LHCN-M2 (cell line): ENCODE results near the gene RABGAP1. TPM values are rescaled to one million over a fixed set of nuclear protein-coding genes. Genes with fewer than 3 reads are reported as not detected.

Experiments
- DNase-seq: peaks from one replicate; pipeline ENCODE4 v3.0.0-alpha.2; 2012; ENCODE audit warnings: low read depth
- total RNA-seq: library from RNA; depleted of rRNA; stranded (reverse); fragments of >200 nt; gene quantifications from 2 replicates; pipeline ENCODE4 v1.2.3, GENCODE V29; 2014

The RABGAP1 gene
- total RNA-seq, 1 experiment from 2014 or later = 28.8 TPM

DNA sequence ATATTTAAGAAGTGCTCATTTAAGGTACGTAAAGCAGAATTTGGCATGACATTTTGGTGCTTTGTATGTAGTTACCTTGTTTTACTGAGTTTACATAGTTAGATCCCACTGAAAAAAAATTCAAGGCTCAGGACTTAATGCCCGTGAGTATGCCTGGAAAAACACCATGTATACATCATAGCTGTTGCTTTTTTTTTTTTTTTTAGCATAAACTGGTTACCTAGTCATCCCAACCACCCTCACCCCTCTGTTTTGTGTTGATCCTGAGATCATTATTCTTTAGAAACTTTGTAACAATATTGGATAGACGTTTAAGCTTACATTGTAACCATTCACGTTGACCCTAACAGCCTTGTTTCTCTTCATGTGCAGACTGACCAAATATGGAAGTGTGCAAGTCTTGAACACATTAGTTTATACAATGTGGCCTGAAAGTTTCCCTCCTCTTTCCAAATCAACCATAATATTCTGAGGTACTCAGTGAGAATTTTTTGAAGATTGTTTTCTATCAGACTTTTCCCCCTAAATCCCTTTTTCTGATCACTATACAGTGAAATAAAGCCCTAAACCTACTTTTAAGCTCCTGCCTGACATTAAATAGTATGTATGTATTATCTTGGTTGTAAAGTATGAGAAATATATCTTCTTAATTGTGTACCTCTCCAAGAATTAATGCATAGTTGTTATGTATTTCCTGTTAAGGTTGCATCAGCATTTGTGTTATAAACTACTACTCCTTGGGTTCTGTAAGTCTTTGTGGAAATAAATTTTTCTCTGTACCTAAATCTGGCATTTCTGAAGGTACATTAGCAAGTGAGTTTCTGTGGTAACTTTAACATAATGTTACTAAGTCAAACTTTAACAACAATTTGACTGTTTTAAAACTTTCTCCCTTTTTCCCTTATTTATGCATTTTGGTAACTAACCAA is 4.4 kb downstream of the RABGAP1 start:
- DNase-seq = no peak

DNA sequence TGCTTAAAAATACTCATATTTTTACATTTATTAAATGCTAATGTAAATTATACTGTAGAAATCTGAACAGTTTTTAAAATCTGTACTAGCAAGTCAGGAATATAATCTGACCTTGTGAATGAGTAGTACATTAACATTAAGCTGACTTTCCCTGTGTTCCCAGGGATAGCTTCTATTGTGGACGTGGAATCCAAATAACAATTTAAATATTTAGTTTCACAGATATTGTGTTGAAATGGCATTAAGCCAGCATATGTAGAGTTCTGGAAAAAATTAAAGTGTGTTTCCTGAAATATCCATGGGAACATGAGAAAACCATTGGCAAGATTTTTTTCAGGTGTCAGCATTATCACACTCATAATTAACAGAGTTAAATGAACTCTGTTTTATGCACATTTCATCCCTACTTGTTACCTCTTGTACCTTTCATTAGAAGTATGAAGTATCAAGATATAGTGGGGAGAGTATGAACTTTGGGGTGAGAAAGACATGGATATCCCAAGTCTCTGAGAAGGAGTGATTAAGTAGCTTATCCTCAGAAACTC is 5.7 kb downstream of the RABGAP1 start:
- no peak for DNase-seq

DNA sequence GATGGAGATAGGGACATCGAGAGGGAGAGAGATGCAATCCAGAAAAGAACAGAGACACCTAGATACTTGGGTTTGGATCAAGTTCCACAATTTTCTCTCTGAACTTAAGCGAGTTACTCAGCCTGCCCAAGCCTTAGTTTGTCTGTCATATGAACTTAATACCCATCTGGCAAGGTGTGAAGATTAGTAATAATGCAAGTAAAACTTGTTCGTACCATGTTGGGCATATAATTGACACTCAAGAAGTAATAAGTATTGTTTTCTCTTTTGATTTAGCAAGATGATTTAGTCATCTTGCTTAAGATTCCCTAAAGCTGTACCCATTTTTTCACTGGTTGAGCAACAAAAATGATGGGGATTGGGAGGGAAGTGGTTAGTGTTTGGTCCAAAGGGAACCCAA is 7.5 kb downstream of the RABGAP1 start:
- DNase-seq = no peak

DNA sequence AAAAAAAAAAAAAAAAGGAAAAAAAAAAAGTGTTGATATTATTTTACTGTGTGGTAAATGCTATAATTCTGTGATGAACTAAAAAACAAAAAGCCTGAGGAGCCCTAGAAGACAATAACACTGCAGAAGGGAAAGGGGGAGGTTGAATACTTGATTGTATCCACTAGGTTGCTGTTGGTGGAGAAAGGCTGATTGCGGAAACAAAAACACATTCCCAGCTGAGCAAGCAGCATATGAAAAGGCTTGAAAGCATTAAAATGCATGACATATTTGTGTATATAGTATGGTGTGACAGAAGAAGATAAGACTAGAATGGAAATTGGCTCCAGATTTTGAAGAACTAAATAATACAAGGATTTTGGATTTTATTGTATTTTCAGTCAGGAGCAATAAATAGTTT is 8.9 kb downstream of the RABGAP1 start:
- DNase-seq = no peak

DNA sequence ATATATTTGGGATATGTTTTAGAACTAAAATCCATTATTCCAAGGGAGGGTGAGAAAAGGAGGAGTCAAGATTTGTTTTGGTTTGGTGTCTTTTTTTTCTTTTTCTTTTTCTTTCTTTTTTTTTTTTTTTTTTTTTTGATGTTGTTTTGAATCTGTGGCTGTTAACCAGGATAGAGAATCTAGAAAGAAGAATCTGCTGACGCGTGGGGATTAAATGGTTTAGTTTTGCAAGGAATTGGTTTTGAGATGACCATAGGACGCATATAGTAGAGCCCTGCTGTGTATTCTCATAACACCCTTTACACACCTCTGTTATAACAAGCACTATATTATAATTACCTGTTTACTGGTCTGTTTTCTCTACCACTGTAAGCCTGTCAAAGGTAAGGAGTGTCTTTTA is 9.4 kb downstream of the RABGAP1 start:
- no peak for DNase-seq

DNA sequence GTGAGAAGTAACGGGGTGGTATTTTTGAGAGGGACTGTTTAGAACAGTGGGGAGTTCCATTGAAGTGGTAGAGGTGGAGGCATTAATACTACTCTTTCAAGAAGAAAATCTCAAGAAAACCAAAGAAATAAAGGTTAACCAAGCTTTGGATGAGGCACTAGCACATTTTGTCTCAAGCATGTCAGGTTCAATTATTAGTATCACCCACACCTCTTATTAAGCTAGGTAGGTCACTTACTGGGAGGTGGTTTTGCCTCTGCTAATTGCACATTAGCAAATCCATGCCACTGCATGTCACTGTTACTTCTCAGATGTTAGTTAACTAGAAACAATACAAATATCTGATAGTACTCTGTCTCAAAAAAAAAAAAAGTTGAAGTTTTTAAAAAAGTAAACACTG is 10.2 kb downstream of the RABGAP1 start:
- DNase-seq = no peak

DNA sequence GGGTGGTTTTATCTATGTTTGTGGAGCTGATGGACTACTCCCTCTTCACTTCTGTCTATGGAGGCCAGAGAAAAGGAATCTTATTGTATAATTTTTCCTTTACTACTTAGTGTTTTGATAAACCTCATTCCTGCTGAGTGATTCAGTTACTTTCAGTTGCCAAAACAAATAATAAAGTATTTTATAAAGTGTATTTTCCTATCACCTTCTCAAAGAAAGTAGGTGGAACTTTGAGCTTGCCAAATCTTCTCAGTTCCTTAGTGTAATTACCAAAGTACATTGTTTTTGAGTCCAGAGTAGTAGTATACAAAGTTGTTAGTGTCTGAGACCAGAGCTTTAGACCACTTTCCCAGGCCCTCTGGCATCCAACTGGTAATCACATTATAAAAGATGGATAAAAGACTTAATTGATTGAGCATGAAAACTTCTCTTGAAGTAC is 13.5 kb downstream of the RABGAP1 start:
- DNase-seq = peak; percentile 32

DNA sequence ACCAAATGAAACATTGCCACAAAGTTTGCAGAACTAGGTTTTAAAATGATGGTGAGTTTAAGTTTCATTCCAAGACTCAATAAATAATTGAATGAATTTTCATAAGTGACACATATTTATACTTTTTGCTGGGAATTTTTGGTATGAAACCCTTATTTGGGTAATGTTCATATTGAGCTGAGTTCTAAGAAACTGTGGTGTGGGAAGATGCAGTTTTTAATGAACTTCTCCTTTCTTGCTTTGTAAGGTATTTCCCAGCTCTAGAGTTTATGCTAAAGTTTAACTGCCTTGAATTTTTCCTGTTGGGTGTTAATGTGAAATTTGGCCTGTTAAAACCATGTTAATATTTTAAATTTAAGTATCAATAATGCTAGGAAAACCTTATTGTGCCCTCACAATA is 15.1 kb downstream of the RABGAP1 start:
- DNase-seq = no peak

DNA sequence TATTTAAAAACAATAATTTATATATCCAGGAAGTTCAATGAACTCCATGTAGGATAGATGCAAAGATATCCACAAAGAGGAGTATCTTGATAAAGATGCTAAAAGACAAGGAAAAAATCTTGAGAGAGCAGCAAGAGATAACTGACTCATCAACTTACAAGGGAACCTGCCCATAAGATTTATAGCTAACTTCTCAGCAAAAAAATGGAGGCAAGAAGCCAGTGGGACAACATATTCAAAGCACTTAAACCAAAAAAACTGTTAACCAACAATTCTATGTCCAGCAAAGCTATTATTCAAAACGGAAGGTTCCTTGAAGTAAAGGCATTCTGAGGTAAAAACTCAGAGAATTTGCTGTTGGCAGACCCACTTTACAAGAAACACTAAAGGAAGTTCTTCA is 20.3 kb downstream of the RABGAP1 start:
- no peak for DNase-seq

DNA sequence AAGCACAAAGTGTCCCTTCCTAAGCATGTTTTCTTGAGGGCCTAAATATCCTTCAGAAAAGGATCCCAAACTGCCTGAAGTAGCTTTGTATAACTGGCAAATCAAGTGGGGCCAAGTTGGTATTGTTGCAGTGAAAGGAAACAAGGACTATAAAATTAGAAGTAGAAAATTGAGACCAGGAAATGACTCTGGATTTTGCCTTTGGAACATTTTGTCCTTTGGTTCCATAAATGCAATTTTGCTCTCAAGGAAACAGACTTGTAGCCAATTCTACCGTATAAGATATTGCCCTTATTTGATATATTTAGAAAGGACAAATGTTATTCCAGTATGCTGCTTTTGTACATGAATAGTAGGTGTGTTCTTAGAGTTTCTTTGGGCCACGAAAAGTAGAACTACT is 34.4 kb downstream of the RABGAP1 start:
- peak; percentile 13 for DNase-seq

DNA sequence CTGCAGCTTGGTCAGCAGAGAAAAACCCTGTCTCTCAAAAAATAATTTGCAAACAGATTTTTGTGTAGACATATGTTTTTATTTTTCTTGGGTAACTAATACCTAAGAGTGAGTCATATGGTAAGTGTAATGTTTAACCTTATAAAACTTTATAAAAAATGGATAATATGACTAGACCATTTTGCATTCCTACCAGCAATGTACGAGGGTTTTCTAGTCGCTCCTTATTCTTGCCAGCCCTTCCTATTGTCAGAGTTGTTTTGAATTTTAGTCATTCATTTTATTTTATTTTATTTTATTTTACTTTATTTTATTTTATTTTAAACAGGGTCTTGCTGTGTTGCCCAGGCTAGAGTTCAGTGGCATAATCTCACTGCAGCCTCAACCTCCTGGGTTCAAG is 37.8 kb downstream of the RABGAP1 start:
- DNase-seq = peak; percentile 22

DNA sequence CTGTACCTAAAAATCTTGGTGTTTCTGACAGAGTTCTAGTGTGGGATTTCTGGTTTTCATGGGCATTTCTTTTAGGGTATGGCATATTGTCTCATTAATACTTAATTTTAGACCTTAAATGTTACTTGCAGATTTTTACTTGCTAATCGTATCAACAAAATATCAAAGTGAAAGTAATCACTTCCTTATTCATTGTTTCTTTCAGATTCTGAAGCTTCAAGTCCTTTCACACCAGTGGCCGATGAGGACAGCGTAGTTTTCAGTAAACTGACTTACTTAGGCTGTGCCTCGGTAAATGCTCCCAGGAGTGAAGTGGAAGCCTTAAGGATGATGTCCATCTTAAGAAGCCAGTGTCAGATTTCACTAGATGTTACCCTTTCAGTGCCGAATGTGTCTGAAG is 45.2 kb downstream of the RABGAP1 start:
- DNase-seq = no peak

DNA sequence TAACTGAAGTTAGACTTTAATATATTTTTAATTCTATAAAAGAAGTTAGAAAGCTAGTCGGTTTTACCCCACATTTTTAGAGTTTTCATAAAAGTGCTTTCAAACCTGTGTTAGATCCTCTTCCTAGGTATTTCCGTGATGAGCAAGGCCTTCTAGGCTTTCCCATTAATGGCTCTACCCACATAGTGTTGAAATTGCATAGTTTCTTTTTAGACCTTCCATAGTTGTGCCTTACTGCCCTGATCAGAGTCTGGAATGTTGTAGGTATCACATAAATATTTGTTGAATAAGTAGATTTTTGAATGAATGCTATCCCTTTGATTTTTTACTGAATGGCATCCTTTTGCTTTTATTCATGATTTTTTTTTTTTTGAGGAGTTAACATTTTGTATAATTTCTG is 47.3 kb downstream of the RABGAP1 start:
- DNase-seq = no peak

DNA sequence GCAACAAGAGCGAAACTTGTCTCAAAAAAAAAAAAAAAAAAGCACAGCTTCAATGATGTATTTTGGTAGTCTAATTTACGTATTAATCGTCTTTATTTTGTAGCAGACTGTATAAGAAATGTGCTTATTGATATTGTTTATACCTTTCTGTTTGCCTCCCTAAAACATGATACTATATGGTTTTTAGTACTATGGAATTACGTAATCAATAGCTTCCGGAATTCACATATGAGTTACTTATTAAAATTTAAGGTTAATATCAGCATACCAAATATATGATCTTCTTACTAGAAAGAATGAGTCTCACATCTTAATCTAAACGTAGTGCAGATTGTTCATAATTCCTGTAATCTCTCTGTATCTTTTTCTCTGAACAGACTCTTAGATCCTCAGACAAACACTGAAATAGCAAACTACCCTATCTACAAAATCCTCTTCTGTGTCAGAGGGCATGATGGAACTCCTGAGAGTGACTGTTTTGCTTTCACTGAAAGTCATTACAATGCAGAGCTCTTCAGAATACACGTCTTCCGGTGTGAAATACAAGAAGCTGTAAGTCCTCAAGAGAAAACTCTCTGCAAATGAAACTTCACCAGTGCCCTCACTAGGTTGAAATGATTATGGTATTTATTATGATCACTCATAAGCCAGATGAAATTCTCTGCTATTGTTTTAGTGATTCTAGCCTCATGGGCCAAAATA is 48.3 kb downstream of the RABGAP1 start:
- no peak for DNase-seq

DNA sequence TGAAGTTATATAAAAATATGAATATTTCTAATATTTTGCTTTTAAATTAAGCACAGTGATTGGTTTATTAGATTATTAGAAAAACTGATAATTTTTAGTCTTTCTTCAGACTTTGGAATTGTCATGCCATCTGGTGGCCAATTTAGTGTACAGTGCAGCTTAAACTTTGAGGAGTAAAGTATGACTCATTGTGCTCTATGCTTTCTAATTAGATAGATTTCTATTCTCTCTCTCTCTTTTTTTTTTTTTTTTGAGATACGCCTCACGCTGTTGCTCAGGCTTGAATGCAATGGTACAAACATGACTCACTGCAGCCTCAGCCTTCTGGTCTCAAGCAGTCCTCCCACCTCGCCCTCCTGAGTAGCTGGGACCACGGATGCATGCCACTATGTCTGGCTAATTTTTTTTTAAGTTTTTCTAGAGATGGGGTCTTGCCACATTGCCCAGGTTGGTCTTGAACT is 50.6 kb downstream of the RABGAP1 start:
- DNase-seq = peak; percentile 90

DNA sequence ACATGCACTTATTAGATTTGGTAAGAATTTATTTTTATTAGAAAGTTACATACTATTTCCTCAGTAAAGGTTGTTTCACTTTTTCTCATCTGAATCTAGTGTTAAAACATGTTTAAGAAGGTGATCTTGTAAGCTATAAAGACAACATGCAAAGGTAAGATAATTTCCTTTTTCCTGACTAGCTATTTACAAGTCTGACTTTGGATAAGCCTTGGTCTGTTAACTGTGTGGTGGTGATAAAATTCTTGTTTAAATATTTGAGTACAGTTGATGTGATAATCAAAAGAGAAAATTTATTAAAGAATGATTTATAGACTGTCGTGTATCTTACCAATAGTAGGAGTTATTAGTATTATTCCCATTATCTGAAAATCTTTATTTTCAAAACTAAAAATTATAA is 55.8 kb downstream of the RABGAP1 start:
- DNase-seq = no peak

DNA sequence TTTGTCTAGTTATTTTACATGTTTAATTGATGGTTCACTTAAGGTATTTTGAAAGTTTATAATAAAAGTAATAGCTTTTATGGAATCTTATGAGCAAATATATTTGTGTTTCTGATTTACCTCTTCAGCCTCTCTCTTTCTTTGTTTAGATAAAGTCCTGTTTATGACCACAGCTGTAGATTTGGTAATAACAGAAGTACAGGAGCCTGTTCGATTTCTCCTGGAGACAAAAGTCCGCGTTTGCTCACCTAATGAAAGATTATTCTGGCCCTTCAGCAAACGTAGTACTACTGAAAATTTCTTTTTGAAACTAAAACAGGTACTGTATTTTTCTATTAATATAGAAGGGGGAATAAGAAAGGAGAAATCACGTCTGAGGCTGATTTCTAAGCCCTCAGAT is 57.6 kb downstream of the RABGAP1 start:
- DNase-seq = no peak

DNA sequence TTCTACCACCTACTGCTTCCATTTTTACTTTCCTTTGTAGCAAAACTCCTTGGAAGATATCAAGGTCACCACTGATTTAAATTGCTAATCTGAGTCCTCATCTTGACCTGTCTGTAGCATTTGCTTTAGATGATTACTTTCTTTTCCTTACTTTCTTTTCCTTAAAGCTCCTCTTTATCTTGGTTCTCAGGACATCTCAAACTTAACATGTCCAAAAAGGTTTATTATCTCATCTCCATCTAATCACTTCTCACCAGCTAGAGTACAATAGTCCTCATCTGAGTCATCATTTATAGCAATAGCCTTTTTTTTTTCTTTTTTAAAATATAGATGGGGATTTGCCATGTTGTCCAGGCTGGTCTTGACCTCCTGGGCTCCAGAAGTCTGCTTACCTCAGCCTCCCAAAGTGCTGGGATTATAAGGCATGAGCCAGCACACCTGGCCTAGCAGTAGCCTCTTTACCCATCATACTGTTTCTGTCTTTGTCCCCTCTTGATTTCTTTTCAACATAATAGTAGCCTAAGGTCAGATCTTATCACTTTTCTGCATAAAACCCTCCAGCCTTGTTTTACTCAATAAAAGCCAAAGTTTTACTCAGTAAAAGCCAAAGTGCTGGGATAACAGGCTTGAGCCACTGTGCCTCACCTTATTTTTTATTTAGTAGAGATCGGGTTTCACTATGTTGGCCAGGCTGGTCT is 59.7 kb downstream of the RABGAP1 start:
- DNase-seq = no peak

DNA sequence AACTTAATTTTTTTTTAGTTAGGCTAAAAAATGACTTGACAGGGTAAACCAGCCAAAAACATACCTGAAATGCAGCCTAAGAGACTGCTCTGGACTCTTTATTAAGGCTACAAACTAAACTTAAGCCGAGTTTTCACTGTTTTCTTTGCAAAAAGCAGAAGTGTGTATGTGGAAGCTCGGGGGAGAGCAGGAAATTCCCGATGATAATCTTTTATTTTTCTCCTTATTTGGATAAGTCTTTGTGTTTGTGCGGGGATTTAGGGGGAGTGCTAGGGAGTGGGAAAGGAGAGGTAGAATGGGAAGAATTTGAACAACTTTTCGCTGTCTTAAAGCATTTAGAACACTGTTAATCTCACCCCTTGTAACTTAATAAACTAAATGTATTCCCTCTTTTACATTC is 61.9 kb downstream of the RABGAP1 start:
- DNase-seq = no peak

DNA sequence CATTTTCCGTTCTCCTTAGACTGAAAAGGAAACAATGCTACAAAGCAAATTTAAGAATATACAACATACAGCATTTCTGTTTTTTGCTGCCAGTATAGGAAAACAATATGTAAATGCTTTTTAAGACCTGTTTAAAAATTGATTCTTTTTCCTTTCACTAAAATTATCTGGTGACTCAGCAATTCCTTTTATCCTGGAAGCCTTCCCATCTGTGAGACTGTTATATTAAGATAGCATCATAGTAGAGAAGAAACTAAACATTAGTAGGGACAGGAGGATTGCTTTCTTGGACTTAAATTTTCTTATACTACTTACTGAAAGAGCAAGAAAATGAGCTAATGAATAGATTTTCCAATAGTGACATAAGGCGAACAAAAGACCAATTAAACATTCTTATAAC is 62.6 kb downstream of the RABGAP1 start:
- DNase-seq = no peak

DNA sequence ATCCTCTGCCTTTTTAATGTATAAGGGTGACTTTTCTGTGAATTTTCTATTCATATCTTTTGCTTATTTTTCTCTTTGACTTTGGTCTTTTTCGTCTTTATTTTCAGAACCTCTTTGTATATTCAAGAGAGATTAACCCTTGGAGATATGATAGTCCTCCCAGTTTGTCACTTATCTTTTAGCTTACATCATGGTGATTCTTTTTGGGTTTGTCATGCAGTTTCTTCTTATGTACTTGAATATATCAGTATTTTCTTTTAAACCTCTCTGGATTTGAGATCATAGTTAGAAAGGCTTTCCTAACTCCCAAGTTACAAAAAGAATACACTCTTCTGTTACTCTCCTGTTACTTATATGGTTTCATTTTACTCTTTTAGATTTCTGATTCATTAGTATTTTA is 65.1 kb downstream of the RABGAP1 start:
- DNase-seq = no peak

DNA sequence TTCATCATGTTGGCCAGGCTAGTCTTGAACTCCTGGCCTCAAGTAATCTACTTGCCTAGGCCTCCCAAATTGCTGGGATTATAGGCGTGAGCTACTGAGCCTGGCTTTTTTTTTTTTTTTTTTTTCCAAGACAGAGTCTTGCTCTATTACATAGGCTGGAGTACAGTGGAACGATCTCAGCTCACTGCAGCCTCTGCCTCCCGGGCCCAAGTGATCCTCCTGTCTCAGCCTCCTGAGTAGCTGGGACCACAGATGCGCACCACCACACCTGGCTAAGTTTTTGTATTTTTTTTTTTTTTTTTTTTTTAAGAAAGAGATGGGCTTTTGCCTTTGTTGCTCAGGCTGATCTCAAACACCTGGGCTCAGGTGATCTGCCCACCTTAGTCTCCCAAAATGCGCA is 66.4 kb downstream of the RABGAP1 start:
- no peak for DNase-seq
